Body of pancreas (tissue), 4 donors: ENCODE results near the gene TTC39C.

ENCODE experiments used
- CTCF ChIP-seq, 7 experiments: fragments of 450-650 bp in 4 of 7; fragments of 200-600 bp in 3 of 7; sonication (generic) in 3 of 7; IDR thresholded peaks; one replicate each; pipeline ENCODE4 v1.5.1; 2016 to 2019; ENCODE audit warnings: antibody characterized with exemption in 7 of 7
- POLR2A ChIP-seq, 3 donors: fragments of 450-650 bp; IDR thresholded peaks; one replicate each; pipeline ENCODE4 v1.6.1; 2016; ENCODE audit warnings: antibody characterized with exemption in 3 of 3, mild to moderate bottlenecking in 2 of 3

GRCh38 chr18:24057804-24058203 lies 43.2 kb downstream of the TTC39C start:
- no peak for TF ChIP-seq POLR2A (IDR thresholded peaks at IDR 0.05)
- no peak for TF ChIP-seq CTCF (IDR thresholded peaks at IDR 0.05)
